HepG2 (cell line): ENCODE measurements around the gene TCFL5. TPM values are rescaled to one million over a fixed set of nuclear protein-coding genes. Genes with fewer than 3 reads are reported as not detected.

Experiments used
- ATAC-seq: fragments of 200-7000 bp; cut with Tn5 transposase; 3 replicates; pipeline ENCODE4 v1.9.1; 2020; ENCODE audit warnings: mild to moderate bottlenecking, moderate library complexity
- BruUV-seq: library from RNA; stranded (reverse); fragments of 400-500 nt; replicated peaks from 2 replicates; lab custom pipeline; 2021; lab: Mats Ljungman, UMichigan
- CTCF ChIA-PET: fragments of 300-600 bp; formaldehyde crosslinking; extraction: SDS; loops from one replicate; lab custom pipeline; 2021; ENCODE audit warnings: low total read pairs, inconsistent platforms, low intra/inter-chr PET ratio; lab: Yijun Ruan, JAX
- POLR2A ChIA-PET: fragments of 350-600 bp; sonication (Branson Sonifier 250); formaldehyde crosslinking; loops from one replicate; lab custom pipeline; 2020; ENCODE audit warnings: antibody characterized with exemption, inconsistent platforms; lab: Yijun Ruan, JAX
- DNase-seq: peaks from one replicate; pipeline ENCODE4 v3.0.0-alpha.2; 2015; ENCODE audit warnings: low spot score
- FAIRE-seq: peaks from 3 replicates; lab custom pipeline; 2011; peaks lifted over from hg19 to GRCh38; lab: Jason Lieb, UNC
- H2AFZ ChIP-seq: one replicate; pipeline ENCODE4 v1.6.1; 2011; ENCODE audit warnings: low read length, inconsistent platforms
- H3K27ac ChIP-seq: fragments of 300-600 bp; 3 replicates; pipeline ENCODE4 v1.8.0; 2011; ENCODE audit warnings: mixed run types, mild to moderate bottlenecking, mixed read lengths, low read length, inconsistent platforms; ENCODE audit not compliant: insufficient read depth; ENCODE audit errors: extremely low read length
- H3K27me3 ChIP-seq, 2 experiments: fragments of 200-600 bp in 1 of 2; 2 replicates in 1 of 2; 3 replicates in 1 of 2; pipeline versions ENCODE4 v1.6.0 to v1.8.0; 2011; ENCODE audit warnings: low read length in 2 of 2, mild to moderate bottlenecking in 2 of 2, moderate library complexity in 2 of 2, inconsistent platforms in 1 of 2; ENCODE audit not compliant: insufficient read depth in 2 of 2, control insufficient read depth in 1 of 2
- H3K36me3 ChIP-seq, 2 experiments: fragments of 200-600 bp in 1 of 2; replicated peaks in 1 of 2; 2 replicates in 1 of 2; 3 replicates in 1 of 2; pipeline versions ENCODE4 v1.5.1 to v1.8.0; 2011; ENCODE audit warnings: low read length in 2 of 2, inconsistent platforms in 1 of 2; ENCODE audit not compliant: insufficient read depth in 2 of 2, control insufficient read depth in 1 of 2
- H3K4me1 ChIP-seq: 2 replicates; pipeline ENCODE4 v1.5.1; 2012; ENCODE audit warnings: low read length, inconsistent platforms; ENCODE audit not compliant: insufficient read depth
- H3K4me2 ChIP-seq: 2 replicates; pipeline ENCODE4 v1.6.0; 2011; ENCODE audit warnings: low read depth, low read length, inconsistent platforms
- H3K4me3 ChIP-seq, 3 experiments: fragments of 200-600 bp in 1 of 3; sonication (generic), shearing (Covaris generic) in 1 of 3; replicated peaks in 1 of 3; 2 replicates each; pipeline ENCODE4 v1.5.1; 2011 to 2016; ENCODE audit warnings: low read length in 3 of 3, inconsistent platforms in 2 of 3, low read depth in 2 of 3, mild to moderate bottlenecking in 2 of 3, control low read depth in 1 of 3, mixed read lengths in 1 of 3; ENCODE audit not compliant: insufficient read depth in 1 of 3
- H3K79me2 ChIP-seq: one replicate; pipeline ENCODE4 v1.6.1; 2011; ENCODE audit warnings: low read length, inconsistent platforms; ENCODE audit not compliant: insufficient read depth
- H3K9ac ChIP-seq: 2 replicates; pipeline ENCODE4 v1.6.0; 2011; ENCODE audit warnings: mild to moderate bottlenecking, low read depth, low read length, inconsistent platforms; ENCODE audit not compliant: insufficient read depth
- H3K9me3 ChIP-seq: 2 replicates; pipeline ENCODE4 v1.5.1; 2012; ENCODE audit warnings: mild to moderate bottlenecking, low read length
- H4K20me1 ChIP-seq: 2 replicates; pipeline ENCODE4 v1.6.0; 2011; ENCODE audit warnings: inconsistent platforms, mild to moderate bottlenecking, low read length, moderate library complexity; ENCODE audit not compliant: insufficient read depth
- DR1 ChIP-seq: sonication (generic); formaldehyde crosslinking; IDR thresholded peaks from 2 replicates; pipeline ENCODE4 v1.8.0; 2021; ENCODE audit warnings: mild to moderate bottlenecking, missing genetic modification reagents, inconsistent platforms
- HDAC2 ChIP-seq: sonication (generic); formaldehyde crosslinking; IDR thresholded peaks from 2 replicates; pipeline ENCODE4 v1.4.0; 2020; ENCODE audit warnings: missing genetic modification reagents
- KDM5B ChIP-seq: sonication (generic); formaldehyde crosslinking; IDR thresholded peaks from 2 replicates; pipeline ENCODE4 v1.4.0; 2020; ENCODE audit warnings: missing genetic modification reagents, mild to moderate bottlenecking, borderline replicate concordance
- MTA1 ChIP-seq: sonication (generic); formaldehyde crosslinking; IDR thresholded peaks from 2 replicates; pipeline ENCODE4 v1.4.0; 2020; ENCODE audit warnings: missing genetic modification reagents, mild to moderate bottlenecking, borderline replicate concordance
- SMARCE1 ChIP-seq: fragments of 450-650 bp; IDR thresholded peaks from 2 replicates; pipeline ENCODE4 v1.6.1; 2017; ENCODE audit warnings: borderline replicate concordance
- ZBTB7B ChIP-seq: sonication (generic); formaldehyde crosslinking; IDR thresholded peaks from 2 replicates; pipeline ENCODE4 v1.4.0; 2020; ENCODE audit warnings: missing genetic modification reagents
- WGBS: methylation state at CpG from one replicate; pipeline ENCODE4 v1.1.6; 2017; ENCODE audit warnings: low lambda C conversion rate; 5-methylcytosine and 5-hydroxymethylcytosine counted together
- in situ Hi-C: cut with HindIII; loops from 2 replicates; pipeline ENCODE4 v1.10.0; 2017; ENCODE audit warnings: low pct_unique_long_range_greater_than_20kb; ENCODE audit not compliant: extremely low pct_ligation_motif_present
- intact Hi-C: fragments of 100-400 bp; cut with micrococcal nuclease; formaldehyde crosslinking; loops from one replicate; pipeline ENCODE4 v1.10.0; 2022; ENCODE audit not compliant: unreplicated experiment
- polyA plus RNA-seq, 8 experiments: library from polyadenylated mRNA; depleted of rRNA in 3 of 8; stranded (reverse) in 7 of 8; unstranded in 1 of 8; fragments of >200 nt; fragmentation: Illumina TruSeq in 4 of 8; extraction: Trizol in 4 of 8; gene quantifications; 2 replicates each; pipeline versions ENCODE4 v1.2.1 to v1.2.3, GENCODE V29; 2011 to 2016; ENCODE audit warnings: low read depth in 4 of 8, missing spikeins in 1 of 8, mixed read lengths in 1 of 8; ENCODE audit not compliant: insufficient read depth in 1 of 8
- total RNA-seq, 5 experiments: library from RNA; depleted of rRNA; stranded (reverse); fragments of >200 nt; fragmentation: Illumina TruSeq; extraction: Trizol; gene quantifications; 2 replicates each; pipeline ENCODE4 v1.2.3, GENCODE V29; 2016; ENCODE audit warnings: low read depth in 1 of 5
- TF ChIP-seq, protein P1 (sequence below): sonication (generic); IDR thresholded peaks from 2 replicates; pipeline ENCODE4 v1.6.1; 2016; ENCODE audit warnings: low read depth, borderline replicate concordance
- TF ChIP-seq, protein P2 (sequence below): sonication (generic); formaldehyde crosslinking; conservative IDR thresholded peaks from 2 replicates; pipeline ENCODE4 v1.8.1; 2023; ENCODE audit warnings: missing genetic modification reagents
- TF ChIP-seq, protein P3 (sequence below): sonication (generic); formaldehyde crosslinking; IDR thresholded peaks from one replicate; pipeline ENCODE4 v1.5.1; 2020; ENCODE audit warnings: mild to moderate bottlenecking, missing genetic modification reagents; ENCODE audit errors: not compliant biosample characterization
- TF ChIP-seq, protein P4 (sequence below): sonication (generic); formaldehyde crosslinking; IDR thresholded peaks from 2 replicates; pipeline ENCODE4 v1.5.1; 2020; ENCODE audit warnings: missing genetic modification reagents, mild to moderate bottlenecking, borderline replicate concordance

Gene TCFL5
- total and polyA plus RNA-seq, 2 of the 13 experiments (the other 11 are each of a cell fraction or from before 2014, with no cell fraction given): 14.8 to 20.0 TPM

DNA sequence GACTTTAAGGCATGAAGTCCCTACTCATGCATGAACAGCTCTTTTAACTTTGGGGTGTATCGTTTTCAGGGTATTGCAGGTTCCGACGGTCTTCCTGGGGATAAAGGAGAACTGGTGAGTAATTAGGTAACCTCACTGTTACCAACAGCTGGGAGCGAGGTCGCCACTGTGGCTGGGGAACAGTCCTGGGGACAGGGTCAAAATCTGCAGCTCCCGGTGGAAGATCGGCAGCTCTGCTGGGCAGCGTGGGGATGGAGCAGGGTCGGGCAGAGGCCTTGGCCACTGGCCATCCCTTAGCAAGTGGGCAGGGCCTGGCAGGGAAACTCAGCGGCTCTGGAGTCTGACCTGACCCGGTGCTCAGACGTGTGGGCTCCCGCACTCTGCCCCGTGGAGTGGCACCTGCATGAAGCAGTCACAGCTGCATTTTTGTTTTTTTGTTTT is 28.7 kb downstream of the TCFL5 start:
- Histone ChIP-seq H3K4me2 (peak overlapping the region; percentile 33), H3K27ac (no peak overlapping the region), H4K20me1 (no peaks in the 10 kb centered on the region), H3K79me2 (no peaks in the 10 kb centered on the region), H3K4me3 (peak overlapping the region in 1 of 3 experiments; percentile 8; a peak in 1 of 6 replicates), H3K9me3 (no peaks in the 10 kb centered on the region), H2AFZ (no peak overlapping the region), H3K27me3 (no peaks in the 10 kb centered on the region), H3K9ac (no peak overlapping the region), H3K36me3 (peaks cover 14 to 21% of the 10 kb centered on the region in 2 experiments; a peak in 4 of 5 replicates), H3K4me1 (peaks cover 24% of the 10 kb centered on the region)
- ATAC-seq (peak; percentile 30), DNase-seq (no peak), FAIRE-seq (no peak)
- no TSS peak for BruUV-seq
- 67% methylated on average over 14 of the region's 14 CpGs for WGBS
- intact Hi-C loops (no loop called here), in situ Hi-C loops (no loop called here)
- CTCF ChIA-PET: no interaction called here
- POLR2A ChIA-PET: interaction anchor here (1.0 to 3.2 kb wide), 4 partner anchors 8 to 23 kb away, joined by 4 to 22 read pairs (median 6); no protein-coding TSS in a partner anchor
- no peak for TF ChIP-seq SMARCE1
- TF ChIP-seq, protein P1, sequence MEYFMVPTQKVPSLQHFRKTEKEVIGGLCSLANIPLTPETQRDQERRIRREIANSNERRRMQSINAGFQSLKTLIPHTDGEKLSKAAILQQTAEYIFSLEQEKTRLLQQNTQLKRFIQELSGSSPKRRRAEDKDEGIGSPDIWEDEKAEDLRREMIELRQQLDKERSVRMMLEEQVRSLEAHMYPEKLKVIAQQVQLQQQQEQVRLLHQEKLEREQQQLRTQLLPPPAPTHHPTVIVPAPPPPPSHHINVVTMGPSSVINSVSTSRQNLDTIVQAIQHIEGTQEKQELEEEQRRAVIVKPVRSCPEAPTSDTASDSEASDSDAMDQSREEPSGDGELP: peak; percentile 39; the same call in 1 of the 2 replicates
- TF ChIP-seq, protein P2, sequence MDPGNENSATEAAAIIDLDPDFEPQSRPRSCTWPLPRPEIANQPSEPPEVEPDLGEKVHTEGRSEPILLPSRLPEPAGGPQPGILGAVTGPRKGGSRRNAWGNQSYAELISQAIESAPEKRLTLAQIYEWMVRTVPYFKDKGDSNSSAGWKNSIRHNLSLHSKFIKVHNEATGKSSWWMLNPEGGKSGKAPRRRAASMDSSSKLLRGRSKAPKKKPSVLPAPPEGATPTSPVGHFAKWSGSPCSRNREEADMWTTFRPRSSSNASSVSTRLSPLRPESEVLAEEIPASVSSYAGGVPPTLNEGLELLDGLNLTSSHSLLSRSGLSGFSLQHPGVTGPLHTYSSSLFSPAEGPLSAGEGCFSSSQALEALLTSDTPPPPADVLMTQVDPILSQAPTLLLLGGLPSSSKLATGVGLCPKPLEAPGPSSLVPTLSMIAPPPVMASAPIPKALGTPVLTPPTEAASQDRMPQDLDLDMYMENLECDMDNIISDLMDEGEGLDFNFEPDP: 0 out of 2 replicates have a peak, but pooled peaks have one; percentile 23
- TF ChIP-seq KDM5B: 0 out of 2 replicates have a peak, but pooled peaks have one; percentile 40
- peak; percentile 29; the same call in 1 of the 2 replicates for TF ChIP-seq MTA1 (CRISPR knock-in tag)
- TF ChIP-seq ZBTB7B (CRISPR knock-in tag): peak; percentile 19; the same call in 1 of the 2 replicates
- 0 out of 2 replicates have a peak, but pooled peaks have one; percentile 5 for TF ChIP-seq HDAC2 (CRISPR knock-in tag)
- TF ChIP-seq, protein P3, sequence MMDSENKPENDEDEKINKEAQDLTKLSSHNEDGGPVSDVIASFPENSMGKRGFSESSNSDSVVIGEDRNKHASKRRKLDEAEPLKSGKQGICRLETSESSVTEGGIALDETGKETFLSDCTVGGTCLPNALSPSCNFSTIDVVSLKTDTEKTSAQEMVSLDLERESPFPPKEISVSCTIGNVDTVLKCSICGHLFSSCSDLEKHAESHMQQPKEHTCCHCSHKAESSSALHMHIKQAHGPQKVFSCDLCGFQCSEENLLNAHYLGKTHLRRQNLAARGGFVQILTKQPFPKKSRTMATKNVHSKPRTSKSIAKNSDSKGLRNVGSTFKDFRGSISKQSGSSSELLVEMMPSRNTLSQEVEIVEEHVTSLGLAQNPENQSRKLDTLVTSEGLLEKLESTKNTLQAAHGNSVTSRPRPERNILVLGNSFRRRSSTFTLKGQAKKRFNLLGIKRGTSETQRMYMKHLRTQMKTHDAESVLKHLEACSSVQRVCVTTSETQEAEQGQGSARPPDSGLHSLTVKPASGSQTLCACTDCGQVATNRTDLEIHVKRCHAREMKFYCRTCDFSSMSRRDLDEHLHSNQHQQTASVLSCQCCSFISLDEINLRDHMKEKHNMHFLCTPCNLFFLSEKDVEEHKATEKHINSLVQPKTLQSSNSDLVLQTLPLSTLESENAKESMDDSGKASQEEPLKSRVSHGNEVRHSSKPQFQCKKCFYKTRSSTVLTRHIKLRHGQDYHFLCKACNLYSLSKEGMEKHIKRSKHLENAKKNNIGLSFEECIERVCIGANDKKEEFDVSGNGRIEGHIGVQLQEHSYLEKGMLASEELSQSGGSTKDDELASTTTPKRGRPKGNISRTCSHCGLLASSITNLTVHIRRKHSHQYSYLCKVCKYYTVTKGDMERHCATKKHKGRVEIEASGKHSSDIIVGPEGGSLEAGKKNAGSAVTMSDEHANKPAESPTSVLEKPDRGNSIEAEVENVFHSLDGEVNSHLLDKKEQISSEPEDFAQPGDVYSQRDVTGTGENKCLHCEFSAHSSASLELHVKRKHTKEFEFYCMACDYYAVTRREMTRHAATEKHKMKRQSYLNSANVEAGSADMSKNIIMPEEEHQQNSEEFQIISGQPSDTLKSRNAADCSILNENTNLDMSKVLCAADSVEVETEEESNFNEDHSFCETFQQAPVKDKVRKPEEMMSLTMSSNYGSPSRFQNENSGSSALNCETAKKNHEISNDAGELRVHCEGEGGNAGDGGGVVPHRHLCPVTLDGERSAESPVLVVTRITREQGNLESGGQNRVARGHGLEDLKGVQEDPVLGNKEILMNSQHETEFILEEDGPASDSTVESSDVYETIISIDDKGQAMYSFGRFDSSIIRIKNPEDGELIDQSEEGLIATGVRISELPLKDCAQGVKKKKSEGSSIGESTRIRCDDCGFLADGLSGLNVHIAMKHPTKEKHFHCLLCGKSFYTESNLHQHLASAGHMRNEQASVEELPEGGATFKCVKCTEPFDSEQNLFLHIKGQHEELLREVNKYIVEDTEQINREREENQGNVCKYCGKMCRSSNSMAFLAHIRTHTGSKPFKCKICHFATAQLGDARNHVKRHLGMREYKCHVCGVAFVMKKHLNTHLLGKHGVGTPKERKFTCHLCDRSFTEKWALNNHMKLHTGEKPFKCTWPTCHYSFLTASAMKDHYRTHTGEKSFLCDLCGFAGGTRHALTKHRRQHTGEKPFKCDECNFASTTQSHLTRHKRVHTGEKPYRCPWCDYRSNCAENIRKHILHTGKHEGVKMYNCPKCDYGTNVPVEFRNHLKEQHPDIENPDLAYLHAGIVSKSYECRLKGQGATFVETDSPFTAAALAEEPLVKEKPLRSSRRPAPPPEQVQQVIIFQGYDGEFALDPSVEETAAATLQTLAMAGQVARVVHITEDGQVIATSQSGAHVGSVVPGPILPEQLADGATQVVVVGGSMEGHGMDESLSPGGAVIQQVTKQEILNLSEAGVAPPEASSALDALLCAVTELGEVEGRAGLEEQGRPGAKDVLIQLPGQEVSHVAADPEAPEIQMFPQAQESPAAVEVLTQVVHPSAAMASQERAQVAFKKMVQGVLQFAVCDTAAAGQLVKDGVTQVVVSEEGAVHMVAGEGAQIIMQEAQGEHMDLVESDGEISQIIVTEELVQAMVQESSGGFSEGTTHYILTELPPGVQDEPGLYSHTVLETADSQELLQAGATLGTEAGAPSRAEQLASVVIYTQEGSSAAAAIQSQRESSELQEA (CRISPR knock-in tag): peak; percentile 16
- TF ChIP-seq DR1 (CRISPR knock-in tag): no peak; the same call in 1 of the 2 replicates
- TF ChIP-seq, protein P4, sequence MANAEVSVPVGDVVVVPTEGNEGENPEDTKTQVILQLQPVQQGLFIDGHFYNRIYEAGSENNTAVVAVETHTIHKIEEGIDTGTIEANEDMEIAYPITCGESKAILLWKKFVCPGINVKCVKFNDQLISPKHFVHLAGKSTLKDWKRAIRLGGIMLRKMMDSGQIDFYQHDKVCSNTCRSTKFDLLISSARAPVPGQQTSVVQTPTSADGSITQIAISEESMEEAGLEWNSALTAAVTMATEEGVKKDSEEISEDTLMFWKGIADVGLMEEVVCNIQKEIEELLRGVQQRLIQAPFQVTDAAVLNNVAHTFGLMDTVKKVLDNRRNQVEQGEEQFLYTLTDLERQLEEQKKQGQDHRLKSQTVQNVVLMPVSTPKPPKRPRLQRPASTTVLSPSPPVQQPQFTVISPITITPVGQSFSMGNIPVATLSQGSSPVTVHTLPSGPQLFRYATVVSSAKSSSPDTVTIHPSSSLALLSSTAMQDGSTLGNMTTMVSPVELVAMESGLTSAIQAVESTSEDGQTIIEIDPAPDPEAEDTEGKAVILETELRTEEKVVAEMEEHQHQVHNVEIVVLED (CRISPR knock-in tag): no peak
